ENCODE data around the gene CCDC88B.

DNA sequence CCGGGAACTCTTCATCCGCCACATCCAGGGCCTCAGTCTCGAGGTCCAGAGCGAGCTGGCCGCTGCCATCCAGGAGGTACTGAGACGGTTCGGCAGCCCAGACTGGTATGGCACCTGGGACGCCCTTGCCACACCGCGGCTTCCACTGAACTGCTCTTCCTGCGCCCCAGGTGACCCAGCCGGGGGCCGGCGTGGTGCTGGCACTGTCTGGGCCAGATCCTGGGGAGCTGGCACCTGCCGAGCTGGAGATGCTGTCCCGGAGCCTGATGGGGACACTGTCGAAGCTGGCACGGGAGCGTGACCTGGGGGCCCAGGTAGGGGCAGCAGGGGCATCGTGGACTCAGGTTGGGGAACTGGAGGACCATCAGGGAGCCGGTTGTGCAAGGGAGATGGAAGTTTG lies 1.4 kb downstream of the CCDC88B start:
- TF ChIP-seq, protein P1, sequence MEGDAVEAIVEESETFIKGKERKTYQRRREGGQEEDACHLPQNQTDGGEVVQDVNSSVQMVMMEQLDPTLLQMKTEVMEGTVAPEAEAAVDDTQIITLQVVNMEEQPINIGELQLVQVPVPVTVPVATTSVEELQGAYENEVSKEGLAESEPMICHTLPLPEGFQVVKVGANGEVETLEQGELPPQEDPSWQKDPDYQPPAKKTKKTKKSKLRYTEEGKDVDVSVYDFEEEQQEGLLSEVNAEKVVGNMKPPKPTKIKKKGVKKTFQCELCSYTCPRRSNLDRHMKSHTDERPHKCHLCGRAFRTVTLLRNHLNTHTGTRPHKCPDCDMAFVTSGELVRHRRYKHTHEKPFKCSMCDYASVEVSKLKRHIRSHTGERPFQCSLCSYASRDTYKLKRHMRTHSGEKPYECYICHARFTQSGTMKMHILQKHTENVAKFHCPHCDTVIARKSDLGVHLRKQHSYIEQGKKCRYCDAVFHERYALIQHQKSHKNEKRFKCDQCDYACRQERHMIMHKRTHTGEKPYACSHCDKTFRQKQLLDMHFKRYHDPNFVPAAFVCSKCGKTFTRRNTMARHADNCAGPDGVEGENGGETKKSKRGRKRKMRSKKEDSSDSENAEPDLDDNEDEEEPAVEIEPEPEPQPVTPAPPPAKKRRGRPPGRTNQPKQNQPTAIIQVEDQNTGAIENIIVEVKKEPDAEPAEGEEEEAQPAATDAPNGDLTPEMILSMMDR (IDR thresholded peaks at IDR 0.05): no peak
- TF ChIP-seq POLR2A (IDR thresholded peaks at IDR 0.05): no peak
